Neural crest cell (in vitro differentiated cells): ENCODE measurements around the gene MGA. TPM values are rescaled to one million over a fixed set of nuclear protein-coding genes. Genes with fewer than 3 reads are reported as not detected.

Experiments
- DNase-seq: peaks from one replicate; pipeline ENCODE4 v3.0.0; 2021; ENCODE audit warnings: low read depth, mixed read lengths, low spot score
- H3K27ac Mint-ChIP-seq: one replicate; pipeline ENCODE4 v1.8.0; 2021; ENCODE audit warnings: mild to moderate bottlenecking, mixed read lengths; ENCODE audit not compliant: unreplicated experiment
- H3K27me3 Mint-ChIP-seq: 2 replicates; pipeline ENCODE4 v1.8.0; 2021; ENCODE audit warnings: low read depth, mild to moderate bottlenecking, mixed read lengths
- H3K36me3 Mint-ChIP-seq: 2 replicates; pipeline ENCODE4 v1.8.0; 2021; ENCODE audit warnings: low read depth, mild to moderate bottlenecking, mixed read lengths
- H3K4me1 Mint-ChIP-seq: 2 replicates; pipeline ENCODE4 v1.8.0; 2021; ENCODE audit warnings: mixed read lengths
- H3K4me3 Mint-ChIP-seq: one replicate; pipeline ENCODE4 v1.8.0; 2021; ENCODE audit warnings: mild to moderate bottlenecking, mixed read lengths
- H3K9me3 Mint-ChIP-seq: 2 replicates; pipeline ENCODE4 v1.8.0; 2021; ENCODE audit warnings: mixed read lengths
- CTCF ChIP-seq: fragments of 200-600 bp; sonication (generic); conservative IDR thresholded peaks from 2 replicates; pipeline ENCODE4 v1.5.0; 2021; ENCODE audit warnings: antibody characterized with exemption, mild to moderate bottlenecking
- total RNA-seq: library from RNA; stranded (reverse); gene quantifications from 2 replicates; pipeline ENCODE4 v1.2.1, GENCODE V29; 2021

MGA gene
- total RNA-seq, 1 donor from 2014 or later = 50.5 TPM

DNA sequence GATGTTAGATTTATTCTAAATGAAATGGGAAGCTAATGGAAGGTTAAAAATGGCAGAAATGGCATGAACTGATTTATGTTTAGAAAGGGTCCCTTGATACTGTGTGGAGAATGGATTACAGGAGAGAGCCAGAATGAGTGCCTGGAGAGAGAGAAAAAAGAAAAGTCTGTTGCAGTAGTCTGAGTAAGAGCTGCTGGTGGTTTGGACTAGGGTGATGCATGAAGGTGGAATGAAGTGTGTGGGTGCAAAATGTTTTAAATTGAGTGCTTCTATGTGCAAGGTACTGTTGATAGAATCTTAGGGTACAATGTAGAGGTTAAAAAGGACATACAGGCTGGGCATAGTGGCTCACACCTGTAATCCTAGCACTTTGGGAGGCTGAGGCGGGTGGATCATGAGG lies 11.4 kb upstream of the MGA start:
- H3K27me3 Mint-ChIP-seq = no peaks in the 10 kb centered on the region
- DNase-seq = no peak
- no peak overlapping the region for H3K27ac Mint-ChIP-seq
- TF ChIP-seq CTCF = no peak
- no peaks in the 10 kb centered on the region for H3K4me1 Mint-ChIP-seq
- peaks cover 4% of the 10 kb centered on the region for H3K36me3 Mint-ChIP-seq
- peaks cover 4% of the 10 kb centered on the region for H3K9me3 Mint-ChIP-seq
- no peak overlapping the region for H3K4me3 Mint-ChIP-seq

DNA sequence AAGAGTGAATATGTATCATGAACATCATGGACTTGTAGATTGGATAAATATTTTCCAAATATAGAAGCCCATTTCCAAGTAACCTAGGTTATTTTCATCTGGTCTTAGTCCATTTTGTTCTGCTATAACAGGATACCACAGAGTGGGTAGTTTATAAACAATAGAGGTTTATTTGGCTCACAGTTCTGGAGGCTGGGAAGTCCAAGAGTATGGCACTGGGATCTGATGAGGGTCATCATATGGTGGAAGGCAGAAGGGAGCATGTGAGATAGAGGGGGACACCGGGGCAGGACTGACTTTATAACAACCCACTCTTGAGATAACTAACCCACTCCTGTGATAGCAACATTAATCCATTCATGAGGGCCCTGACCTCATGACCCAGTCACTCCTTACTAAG lies 9.4 kb upstream of the MGA start:
- TF ChIP-seq CTCF = no peak
- no peaks in the 10 kb centered on the region for H3K27me3 Mint-ChIP-seq
- H3K9me3 Mint-ChIP-seq = peaks cover 4% of the 10 kb centered on the region
- peaks cover 4% of the 10 kb centered on the region for H3K36me3 Mint-ChIP-seq
- no peak overlapping the region for H3K27ac Mint-ChIP-seq
- H3K4me1 Mint-ChIP-seq = no peaks in the 10 kb centered on the region
- no peak overlapping the region for H3K4me3 Mint-ChIP-seq
- DNase-seq = no peak

DNA sequence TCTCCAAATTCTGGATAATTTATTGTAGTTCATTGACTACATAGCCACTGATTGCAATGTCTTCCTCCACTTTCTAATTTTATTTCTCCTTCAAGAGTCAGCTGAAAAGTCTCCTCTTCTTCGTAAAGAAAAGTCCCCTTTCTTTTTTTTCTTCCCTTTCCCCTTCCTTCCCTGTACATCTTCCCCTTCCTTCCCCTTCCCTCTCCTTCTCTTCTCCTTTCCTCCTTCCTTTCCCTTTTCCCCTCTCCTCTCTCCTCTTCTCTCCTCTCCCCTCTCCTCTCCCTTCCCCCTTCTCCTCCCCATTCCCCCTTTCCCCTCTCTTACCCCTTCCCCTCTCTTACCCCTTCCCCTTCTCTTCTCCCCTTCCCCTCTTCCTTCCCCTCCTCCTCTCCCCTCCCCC lies 8.8 kb upstream of the MGA start:
- Mint-ChIP-seq H3K4me1 (no peaks in the 10 kb centered on the region), H3K27ac (no peak overlapping the region), H3K4me3 (no peak overlapping the region), H3K27me3 (no peaks in the 10 kb centered on the region), H3K9me3 (peaks cover 4% of the 10 kb centered on the region), H3K36me3 (peaks cover 4% of the 10 kb centered on the region)
- no peak for DNase-seq
- TF ChIP-seq CTCF = no peak

- H3K36me3 Mint-ChIP-seq = peaks cover 4% of the 10 kb centered on the region
- no peak overlapping the region for H3K27ac Mint-ChIP-seq
- H3K4me1 Mint-ChIP-seq = no peaks in the 10 kb centered on the region
- DNase-seq = no peak
- peaks cover 11% of the 10 kb centered on the region for H3K27me3 Mint-ChIP-seq
- H3K9me3 Mint-ChIP-seq = peaks cover 5% of the 10 kb centered on the region
- H3K4me3 Mint-ChIP-seq = no peak overlapping the region
- no peak for TF ChIP-seq CTCF
Measured at GRCh38 chr15:41653760-41654159, 6.4 kb upstream of the MGA start.

- TF ChIP-seq CTCF = no peak
- peaks cover under 1% of the 10 kb centered on the region for H3K4me1 Mint-ChIP-seq
- no peak overlapping the region for H3K4me3 Mint-ChIP-seq
- H3K36me3 Mint-ChIP-seq = peaks cover 3% of the 10 kb centered on the region
- no peak overlapping the region for H3K27ac Mint-ChIP-seq
- DNase-seq = no peak
- H3K9me3 Mint-ChIP-seq = peaks cover 4% of the 10 kb centered on the region
- H3K27me3 Mint-ChIP-seq = peaks cover 26% of the 10 kb centered on the region
Measured at GRCh38 chr15:41655716-41656115, 4.5 kb upstream of the MGA start.

DNA sequence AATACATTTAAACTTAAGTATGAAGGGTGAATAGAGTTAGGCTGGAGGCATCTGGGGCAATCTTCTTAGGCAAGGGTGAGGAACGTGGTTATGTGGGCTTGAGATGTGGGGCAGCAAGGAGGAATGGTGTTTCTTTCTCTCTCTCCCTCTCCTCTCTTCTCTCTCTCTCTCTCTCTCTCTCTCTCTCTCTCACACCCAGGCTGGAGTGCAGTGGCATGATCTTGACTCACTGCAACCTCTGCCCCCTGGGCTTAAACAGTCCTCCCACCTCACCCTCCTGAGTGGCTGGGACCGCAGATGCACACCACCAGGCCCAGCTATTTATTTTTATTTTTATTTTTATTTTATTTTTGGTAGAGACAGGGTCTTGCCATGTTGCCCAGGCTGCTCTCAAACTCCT lies 4.0 kb upstream of the MGA start:
- H3K27me3 Mint-ChIP-seq = peaks cover 28% of the 10 kb centered on the region
- TF ChIP-seq CTCF = no peak

More for the DNA sequence above, 4.0 kb upstream of the MGA start:
- DNase-seq = no peak
- no peak overlapping the region for H3K4me3 Mint-ChIP-seq
- peaks cover 5% of the 10 kb centered on the region for H3K4me1 Mint-ChIP-seq
- no peaks in the 10 kb centered on the region for H3K36me3 Mint-ChIP-seq
- peaks cover 4% of the 10 kb centered on the region for H3K9me3 Mint-ChIP-seq
- H3K27ac Mint-ChIP-seq = no peak overlapping the region
